Hematopoietic multipotent progenitor cell treated with erythropoietin and hydrocortisone succinate and interleukin-3 and kit ligand, for 4 days (in vitro differentiated cells): ENCODE measurements around the gene CD151.

Experiments
- DNase-seq: peaks from one replicate; pipeline ENCODE4 v3.0.0-alpha.2; 2015

CD151 gene

GRCh38 chr11:829847-830294, 2.9 kb upstream of the CD151 start:
- no peak for DNase-seq

- DNase-seq = peak; percentile 88
Observed at GRCh38 chr11:830295-831117, 2.2 kb upstream of the CD151 start.

- DNase-seq = no peak
Observed at GRCh38 chr11:831118-831864, 1.5 kb upstream of the CD151 start.

GRCh38 chr11:831961-832528, 707 bp upstream of the CD151 start:
- DNase-seq = no peak

GRCh38 chr11:833114-833791, 501 bp downstream of the CD151 start:
- peak; percentile 75 for DNase-seq

GRCh38 chr11:833849-834311, 1.1 kb downstream of the CD151 start:
- DNase-seq = no peak

GRCh38 chr11:834371-835316, 1.9 kb downstream of the CD151 start:
- peak; percentile 68 for DNase-seq

GRCh38 chr11:836274-836673, 3.5 kb downstream of the CD151 start:
- DNase-seq = no peak

GRCh38 chr11:836700-837099, 3.9 kb downstream of the CD151 start:
- no peak for DNase-seq

- peak; percentile 77 for DNase-seq
Observed at GRCh38 chr11:837189-837989, 4.6 kb downstream of the CD151 start.

- DNase-seq = no peak
Observed at GRCh38 chr11:837990-838307, 5.2 kb downstream of the CD151 start.

- no peak for DNase-seq
Observed at GRCh38 chr11:838441-839279, 5.9 kb downstream of the CD151 start.

GRCh38 chr11:839280-839623, 6.5 kb downstream of the CD151 start:
- DNase-seq = no peak

GRCh38 chr11:839875-840617, 7.3 kb downstream of the CD151 start:
- peak; percentile 52 for DNase-seq

GRCh38 chr11:841981-842369, 9.2 kb downstream of the CD151 start:
- DNase-seq = peak; percentile 53

- DNase-seq = peak; percentile 95
Observed at GRCh38 chr11:842370-843002, 9.7 kb downstream of the CD151 start, which contains the start of the genes POLR2L and TSPAN4. POLR2L (minus strand) TSS chr11:842529; CDS start chr11:842508, 21 bp downstream. TSPAN4 (plus strand) TSS chr11:842852; CDS start chr11:850305, 7,453 bp downstream.

GRCh38 chr11:843086-843734, 10.5 kb downstream of the CD151 start:
- DNase-seq = no peak
